Measurements from ENCODE around the gene COX14.

COX14 gene

DNA sequence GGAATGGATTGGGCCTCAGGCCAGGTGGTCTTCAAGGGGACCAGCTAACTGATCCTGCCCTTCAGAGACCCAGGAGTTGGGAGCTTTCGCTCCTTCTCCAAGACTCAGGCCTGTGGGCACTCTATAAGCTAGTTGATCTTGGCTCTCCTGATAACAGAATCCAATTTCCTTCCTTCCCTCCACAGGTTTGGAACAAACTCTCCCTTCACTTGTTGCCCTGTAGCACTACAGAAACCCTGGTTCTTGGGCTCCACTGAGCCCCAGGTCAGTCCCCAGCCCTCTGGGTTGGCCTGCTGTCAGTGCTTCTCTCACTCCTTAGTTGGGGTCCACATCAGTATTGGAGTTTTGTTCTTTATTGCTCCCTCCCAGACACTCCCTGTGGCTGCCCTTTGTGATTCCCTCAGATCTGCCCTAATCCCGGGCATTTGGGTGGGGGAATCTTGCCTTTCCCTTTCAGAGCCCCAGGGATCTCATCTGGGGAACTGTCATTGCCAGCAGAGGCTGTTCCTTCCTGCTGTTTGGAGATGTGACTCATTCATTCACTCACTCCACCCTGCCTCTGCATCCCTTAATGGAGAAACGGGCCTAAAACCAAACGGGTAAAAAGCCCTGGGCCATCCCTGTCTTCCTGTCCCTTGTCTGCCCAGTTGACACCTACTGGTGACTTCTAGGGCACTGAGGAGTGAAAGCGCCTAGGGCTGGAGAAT is 12.6 kb upstream of the COX14 start:
- no peak overlapping the region for H3K4me2 ChIP-seq (ENCODE audit: low read depth, low read length, poor library complexity, severe bottlenecking)
- H2AFZ ChIP-seq (ENCODE audit: low read length) = no peak overlapping the region
- peaks cover 65% of the 10 kb centered on the region; the same call in 1 of the 2 replicates for H3K36me3 ChIP-seq (ENCODE audit: insufficient read depth, low read length)
- TF ChIP-seq, protein P1, sequence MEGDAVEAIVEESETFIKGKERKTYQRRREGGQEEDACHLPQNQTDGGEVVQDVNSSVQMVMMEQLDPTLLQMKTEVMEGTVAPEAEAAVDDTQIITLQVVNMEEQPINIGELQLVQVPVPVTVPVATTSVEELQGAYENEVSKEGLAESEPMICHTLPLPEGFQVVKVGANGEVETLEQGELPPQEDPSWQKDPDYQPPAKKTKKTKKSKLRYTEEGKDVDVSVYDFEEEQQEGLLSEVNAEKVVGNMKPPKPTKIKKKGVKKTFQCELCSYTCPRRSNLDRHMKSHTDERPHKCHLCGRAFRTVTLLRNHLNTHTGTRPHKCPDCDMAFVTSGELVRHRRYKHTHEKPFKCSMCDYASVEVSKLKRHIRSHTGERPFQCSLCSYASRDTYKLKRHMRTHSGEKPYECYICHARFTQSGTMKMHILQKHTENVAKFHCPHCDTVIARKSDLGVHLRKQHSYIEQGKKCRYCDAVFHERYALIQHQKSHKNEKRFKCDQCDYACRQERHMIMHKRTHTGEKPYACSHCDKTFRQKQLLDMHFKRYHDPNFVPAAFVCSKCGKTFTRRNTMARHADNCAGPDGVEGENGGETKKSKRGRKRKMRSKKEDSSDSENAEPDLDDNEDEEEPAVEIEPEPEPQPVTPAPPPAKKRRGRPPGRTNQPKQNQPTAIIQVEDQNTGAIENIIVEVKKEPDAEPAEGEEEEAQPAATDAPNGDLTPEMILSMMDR (conservative IDR thresholded peaks at IDR 0.05; ENCODE audit: low read length) = no peak
- no peak for TF ChIP-seq EZH2phosphoT487 (IDR thresholded peaks at IDR 0.05; ENCODE audit: borderline replicate concordance)
- H4K20me1 ChIP-seq (ENCODE audit: insufficient read depth, low read length, poor library complexity, severe bottlenecking) = no peaks in the 10 kb centered on the region
- no peaks in the 10 kb centered on the region for H3K9me2 ChIP-seq (replicated peaks; ENCODE audit: low read depth, low read length)
- H3K9ac ChIP-seq (ENCODE audit: low read depth, low read length, poor library complexity, severe bottlenecking) = no peak overlapping the region
- no peaks in the 10 kb centered on the region for H3K79me2 ChIP-seq (ENCODE audit: insufficient read depth, low read length)
- H3K27me3 ChIP-seq (ENCODE audit: insufficient read depth, low read length, poor library complexity, severe bottlenecking) = no peaks in the 10 kb centered on the region
- no peak overlapping the region for H3K4me3 ChIP-seq (ENCODE audit: low read length, poor library complexity, severe bottlenecking)
- no peaks in the 10 kb centered on the region for H3F3A ChIP-seq (ENCODE audit: low read depth)
- no peaks in the 10 kb centered on the region for H3K4me1 ChIP-seq (ENCODE audit: insufficient read depth, low read length, poor library complexity, severe bottlenecking)
- H3K9me3 ChIP-seq (ENCODE audit: insufficient read depth, low read depth, low read length) = no peaks in the 10 kb centered on the region

GRCh38 chr12:50100561-50100960 is 11.5 kb upstream of the COX14 start:
- Histone ChIP-seq H4K20me1 (ENCODE audit: insufficient read depth, low read length, poor library complexity, severe bottlenecking) (no peaks in the 10 kb centered on the region), H3K4me2 (ENCODE audit: low read depth, low read length, poor library complexity, severe bottlenecking) (no peak overlapping the region), H3K36me3 (ENCODE audit: insufficient read depth, low read length) (peaks cover 54% of the 10 kb centered on the region; the same call in 1 of the 2 replicates), H3K4me3 (ENCODE audit: low read length, poor library complexity, severe bottlenecking) (no peak overlapping the region), H2AFZ (ENCODE audit: low read length) (no peak overlapping the region), H3K79me2 (ENCODE audit: insufficient read depth, low read length) (no peaks in the 10 kb centered on the region), H3K9ac (ENCODE audit: low read depth, low read length, poor library complexity, severe bottlenecking) (no peak overlapping the region), H3K9me3 (ENCODE audit: insufficient read depth, low read depth, low read length) (no peaks in the 10 kb centered on the region), H3F3A (ENCODE audit: low read depth) (no peaks in the 10 kb centered on the region), H3K27me3 (ENCODE audit: insufficient read depth, low read length, poor library complexity, severe bottlenecking) (no peaks in the 10 kb centered on the region), H3K9me2 (replicated peaks; ENCODE audit: low read depth, low read length) (no peaks in the 10 kb centered on the region), H3K4me1 (ENCODE audit: insufficient read depth, low read length, poor library complexity, severe bottlenecking) (no peaks in the 10 kb centered on the region)
- TF ChIP-seq, protein P1 (conservative IDR thresholded peaks at IDR 0.05; ENCODE audit: low read length) = no peak
- no peak for TF ChIP-seq EZH2phosphoT487 (IDR thresholded peaks at IDR 0.05; ENCODE audit: borderline replicate concordance)

DNA sequence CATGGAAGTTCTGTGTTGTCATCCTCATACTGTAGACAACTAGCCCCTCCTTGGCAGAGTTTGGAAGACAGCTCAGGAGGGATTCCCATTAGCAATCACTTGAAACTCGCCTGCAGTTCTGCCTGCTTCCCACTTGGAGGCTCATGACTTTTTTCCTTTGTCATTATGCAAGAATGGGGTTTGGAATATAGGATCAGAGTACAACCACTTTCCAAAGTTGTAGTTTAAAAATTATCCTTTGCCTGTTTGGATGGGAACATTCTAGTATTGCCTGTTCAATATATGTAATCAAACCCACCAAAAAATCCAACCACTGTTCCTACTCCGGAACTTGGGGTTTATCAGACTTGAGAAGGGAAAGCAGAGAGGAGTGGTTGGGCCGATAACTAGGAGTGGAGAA is 10.4 kb upstream of the COX14 start:
- peaks cover 43% of the 10 kb centered on the region; the same call in 1 of the 2 replicates for H3K36me3 ChIP-seq (ENCODE audit: insufficient read depth, low read length)
- H3K27me3 ChIP-seq (ENCODE audit: insufficient read depth, low read length, poor library complexity, severe bottlenecking) = no peaks in the 10 kb centered on the region
- H3K9me2 ChIP-seq (replicated peaks; ENCODE audit: low read depth, low read length) = no peaks in the 10 kb centered on the region

More for the DNA sequence above, 10.4 kb upstream of the COX14 start:
- TF ChIP-seq, protein P1 (conservative IDR thresholded peaks at IDR 0.05; ENCODE audit: low read length) = peak; percentile 51
- TF ChIP-seq EZH2phosphoT487 (IDR thresholded peaks at IDR 0.05; ENCODE audit: borderline replicate concordance) = no peak
- H3K9ac ChIP-seq (ENCODE audit: low read depth, low read length, poor library complexity, severe bottlenecking) = no peak overlapping the region
- H2AFZ ChIP-seq (ENCODE audit: low read length) = no peak overlapping the region
- no peaks in the 10 kb centered on the region for H3K79me2 ChIP-seq (ENCODE audit: insufficient read depth, low read length)
- H3F3A ChIP-seq (ENCODE audit: low read depth) = no peaks in the 10 kb centered on the region
- no peak overlapping the region for H3K4me2 ChIP-seq (ENCODE audit: low read depth, low read length, poor library complexity, severe bottlenecking)
- no peaks in the 10 kb centered on the region for H3K4me1 ChIP-seq (ENCODE audit: insufficient read depth, low read length, poor library complexity, severe bottlenecking)
- H4K20me1 ChIP-seq (ENCODE audit: insufficient read depth, low read length, poor library complexity, severe bottlenecking) = no peaks in the 10 kb centered on the region
- no peaks in the 10 kb centered on the region for H3K9me3 ChIP-seq (ENCODE audit: insufficient read depth, low read depth, low read length)
- no peak overlapping the region for H3K4me3 ChIP-seq (ENCODE audit: low read length, poor library complexity, severe bottlenecking)
